GM21723 (cell line): ENCODE data around the gene ITPRID2.

Experiments
- ATAC-seq: cut with Tn5 transposase; IDR thresholded peaks from one replicate; pipeline ENCODE4 v1.9.1; 2021; ENCODE audit warnings: mild to moderate bottlenecking, moderate library complexity; ENCODE audit not compliant: unreplicated experiment

The ITPRID2 gene

GRCh38 chr2:181879295-181879694, 12.2 kb upstream of the ITPRID2 start:
- no peak for ATAC-seq

- no peak for ATAC-seq
Observed at GRCh38 chr2:181882246-181883020, 9.1 kb upstream of the ITPRID2 start.

GRCh38 chr2:181884601-181885000, 6.9 kb upstream of the ITPRID2 start:
- no peak for ATAC-seq

GRCh38 chr2:181885096-181885495, 6.4 kb upstream of the ITPRID2 start:
- no peak for ATAC-seq

- ATAC-seq, result no peak
Observed at GRCh38 chr2:181886192-181886591, 5.3 kb upstream of the ITPRID2 start.

- ATAC-seq, result no peak
Observed at GRCh38 chr2:181887045-181887444, 4.5 kb upstream of the ITPRID2 start.

GRCh38 chr2:181889776-181890175, 1.8 kb upstream of the ITPRID2 start:
- no peak for ATAC-seq

- no peak for ATAC-seq
Observed at GRCh38 chr2:181890271-181890670, 1.3 kb upstream of the ITPRID2 start.

GRCh38 chr2:181891966-181892798, 652 bp downstream of the ITPRID2 start:
- peak; percentile 68 for ATAC-seq

- ATAC-seq, result no peak
Observed at GRCh38 chr2:181892799-181893435, 1.4 kb downstream of the ITPRID2 start.

- ATAC-seq, result no peak
Observed at GRCh38 chr2:181894381-181894780, 2.9 kb downstream of the ITPRID2 start.

GRCh38 chr2:181895818-181896217, 4.3 kb downstream of the ITPRID2 start:
- no peak for ATAC-seq

- no peak for ATAC-seq
Observed at GRCh38 chr2:181896286-181896685, 4.8 kb downstream of the ITPRID2 start.

- ATAC-seq, result no peak
Observed at GRCh38 chr2:181900007-181900651, 8.6 kb downstream of the ITPRID2 start.

GRCh38 chr2:181902625-181903024, 11.1 kb downstream of the ITPRID2 start:
- no peak for ATAC-seq

- peak; percentile 51 for ATAC-seq
Observed at GRCh38 chr2:181904022-181904632, 12.6 kb downstream of the ITPRID2 start.

- ATAC-seq, result peak; percentile 56
Observed at GRCh38 chr2:181907057-181907456, 15.5 kb downstream of the ITPRID2 start.

GRCh38 chr2:181907635-181908034, 16.1 kb downstream of the ITPRID2 start:
- ATAC-seq, result no peak

GRCh38 chr2:181910028-181910831, 18.7 kb downstream of the ITPRID2 start:
- ATAC-seq, result peak; percentile 68

- no peak for ATAC-seq
Observed at GRCh38 chr2:181911830-181912229, 20.3 kb downstream of the ITPRID2 start.
